ENCODE data around the gene ZNF276.

ZNF276 gene

GRCh38 chr16:89705006-89705405, 16.3 kb upstream of the ZNF276 start:
- H3K27ac ChIP-seq: no peak overlapping the region
- no peak for TF ChIP-seq CTCF (conservative IDR thresholded peaks at IDR 0.05)

- TF ChIP-seq CTCF (conservative IDR thresholded peaks at IDR 0.05): no peak
- H3K27ac ChIP-seq: no peak overlapping the region
Observed at GRCh38 chr16:89706518-89707260, 14.6 kb upstream of the ZNF276 start.

GRCh38 chr16:89707695-89708094, 13.6 kb upstream of the ZNF276 start:
- no peak for TF ChIP-seq CTCF (conservative IDR thresholded peaks at IDR 0.05)
- H3K27ac ChIP-seq: no peak overlapping the region

GRCh38 chr16:89708481-89708931, 12.8 kb upstream of the ZNF276 start:
- TF ChIP-seq CTCF (conservative IDR thresholded peaks at IDR 0.05): no peak
- H3K27ac ChIP-seq: no peak overlapping the region

GRCh38 chr16:89709166-89709565, 12.2 kb upstream of the ZNF276 start:
- no peak overlapping the region for H3K27ac ChIP-seq
- TF ChIP-seq CTCF (conservative IDR thresholded peaks at IDR 0.05): no peak

GRCh38 chr16:89709716-89710432, 11.5 kb upstream of the ZNF276 start:
- TF ChIP-seq CTCF (conservative IDR thresholded peaks at IDR 0.05): no peak

GRCh38 chr16:89710709-89711564, 10.4 kb upstream of the ZNF276 start:
- no peak for TF ChIP-seq CTCF (conservative IDR thresholded peaks at IDR 0.05)

More at GRCh38 chr16:89709716-89710432, 11.5 kb upstream of the ZNF276 start:
- H3K27ac ChIP-seq: no peak overlapping the region

More at GRCh38 chr16:89710709-89711564, 10.4 kb upstream of the ZNF276 start:
- no peak overlapping the region for H3K27ac ChIP-seq
